NCI-H748 (cell line): Measurements from ENCODE around the gene DCC.

ENCODE experiments used
- DNase-seq: peaks from one replicate; lab custom pipeline; 2025; ENCODE audit not compliant: unreplicated experiment; lab: John Stamatoyannopoulos, UW

DCC gene

GRCh38 chr18:53319628-53320027 is 979.6 kb downstream of the DCC start:
- no peak for DNase-seq

GRCh38 chr18:53322163-53322562 is 982.2 kb downstream of the DCC start:
- DNase-seq = no peak

GRCh38 chr18:53324353-53324752 is 984.4 kb downstream of the DCC start:
- DNase-seq = no peak

- DNase-seq = peak; percentile 9
Observed at GRCh38 chr18:53360501-53361443, 1020.8 kb downstream of the DCC start.

- peak; percentile 60 for DNase-seq
Observed at GRCh38 chr18:53375621-53376020, 1035.6 kb downstream of the DCC start.

- DNase-seq = peak; percentile 67
Observed at GRCh38 chr18:53380063-53380639, 1040.2 kb downstream of the DCC start.

GRCh38 chr18:53382870-53383269 is 1042.9 kb downstream of the DCC start:
- DNase-seq = no peak

- no peak for DNase-seq
Observed at GRCh38 chr18:53385889-53386288, 1045.9 kb downstream of the DCC start.

- DNase-seq = no peak
Observed at GRCh38 chr18:53387581-53387980, 1047.6 kb downstream of the DCC start.

- DNase-seq = peak; percentile 67
Observed at GRCh38 chr18:53402670-53403069, 1062.7 kb downstream of the DCC start.

- DNase-seq = no peak
Observed at GRCh38 chr18:53408271-53408670, 1068.3 kb downstream of the DCC start.

- no peak for DNase-seq
Observed at GRCh38 chr18:53411511-53411910, 1071.5 kb downstream of the DCC start.

- peak; percentile 8 for DNase-seq
Observed at GRCh38 chr18:53417003-53417402, 1077.0 kb downstream of the DCC start.

GRCh38 chr18:53421869-53422268 is 1081.9 kb downstream of the DCC start:
- no peak for DNase-seq

- DNase-seq = peak; percentile 91
Observed at GRCh38 chr18:53422896-53423295, 1082.9 kb downstream of the DCC start.

GRCh38 chr18:53426666-53427184 is 1086.7 kb downstream of the DCC start:
- DNase-seq = peak; percentile 68

GRCh38 chr18:53441761-53442414 is 1101.9 kb downstream of the DCC start:
- DNase-seq = peak; percentile 37

GRCh38 chr18:53442415-53442783 is 1102.4 kb downstream of the DCC start:
- DNase-seq = no peak

GRCh38 chr18:53443336-53443735 is 1103.3 kb downstream of the DCC start:
- no peak for DNase-seq

GRCh38 chr18:53443831-53444230 is 1103.8 kb downstream of the DCC start:
- DNase-seq = no peak

- DNase-seq = no peak
Observed at GRCh38 chr18:53451902-53452301, 1111.9 kb downstream of the DCC start.

- no peak for DNase-seq
Observed at GRCh38 chr18:53457068-53457467, 1117.1 kb downstream of the DCC start.
